MCF 10A (cell line): ENCODE results near the gene SYT15. TPM values are rescaled to one million over a fixed set of nuclear protein-coding genes. Genes with fewer than 3 reads are reported as not detected.

Experiments
- BruUV-seq: library from RNA; stranded (reverse); fragments of 400-500 nt; replicated peaks from 2 replicates; lab custom pipeline; 2021; lab: Mats Ljungman, UMichigan
- CTCF ChIA-PET: fragments of 300-600 bp; sonication (Branson Sonifier 250); formaldehyde crosslinking; extraction: SDS; loops from one replicate; lab custom pipeline; 2021; ENCODE audit warnings: antibody characterized with exemption, inconsistent platforms; lab: Yijun Ruan, JAX
- POLR2A ChIA-PET: fragments of 300-600, 350-650 bp; sonication (Branson Sonifier 250); formaldehyde crosslinking; extraction: SDS; loops from one replicate; lab custom pipeline; 2020; ENCODE audit warnings: antibody characterized with exemption, inconsistent platforms; lab: Yijun Ruan, JAX
- DNase-seq: peaks from one replicate; pipeline ENCODE4 v3.0.0-alpha.2; 2018; ENCODE audit not compliant: unreplicated experiment
- H3K27ac Mint-ChIP-seq: one replicate; pipeline ENCODE4 v1.8.0; 2022; ENCODE audit warnings: mild to moderate bottlenecking, low read depth, mixed read lengths; ENCODE audit not compliant: unreplicated experiment
- H3K27me3 Mint-ChIP-seq: one replicate; pipeline ENCODE4 v1.8.0; 2022; ENCODE audit warnings: mixed read lengths; ENCODE audit not compliant: insufficient read depth, unreplicated experiment
- H3K36me3 Mint-ChIP-seq: one replicate; pipeline ENCODE4 v1.8.0; 2022; ENCODE audit warnings: mild to moderate bottlenecking, moderate library complexity, mixed read lengths; ENCODE audit not compliant: insufficient read depth, unreplicated experiment
- H3K4me1 Mint-ChIP-seq: one replicate; pipeline ENCODE4 v1.8.0; 2022; ENCODE audit warnings: mixed read lengths; ENCODE audit not compliant: insufficient read depth, unreplicated experiment
- H3K4me3 Mint-ChIP-seq: one replicate; pipeline ENCODE4 v1.8.0; 2022; ENCODE audit warnings: mild to moderate bottlenecking, moderate library complexity, mixed read lengths; ENCODE audit not compliant: unreplicated experiment
- H3K9me3 Mint-ChIP-seq: one replicate; pipeline ENCODE4 v1.8.0; 2022; ENCODE audit warnings: mixed read lengths; ENCODE audit not compliant: unreplicated experiment
- intact Hi-C: fragments of 100-400 bp; cut with micrococcal nuclease; formaldehyde crosslinking; loops from 2 replicates; pipeline ENCODE4 v1.14.1; 2022
- total RNA-seq: library from RNA; stranded (reverse); gene quantifications from 2 replicates; pipeline ENCODE4 v1.2.3, GENCODE V29; 2022
- TF ChIP-seq, protein P1 (sequence below): fragments of 200-600 bp; IDR thresholded peaks from one replicate; pipeline ENCODE4 v1.8.0; 2022; ENCODE audit warnings: antibody characterized with exemption, mild to moderate bottlenecking; ENCODE audit not compliant: unreplicated experiment

Gene SYT15
- total RNA-seq, 1 experiment from 2014 or later = 0.84 TPM

DNA sequence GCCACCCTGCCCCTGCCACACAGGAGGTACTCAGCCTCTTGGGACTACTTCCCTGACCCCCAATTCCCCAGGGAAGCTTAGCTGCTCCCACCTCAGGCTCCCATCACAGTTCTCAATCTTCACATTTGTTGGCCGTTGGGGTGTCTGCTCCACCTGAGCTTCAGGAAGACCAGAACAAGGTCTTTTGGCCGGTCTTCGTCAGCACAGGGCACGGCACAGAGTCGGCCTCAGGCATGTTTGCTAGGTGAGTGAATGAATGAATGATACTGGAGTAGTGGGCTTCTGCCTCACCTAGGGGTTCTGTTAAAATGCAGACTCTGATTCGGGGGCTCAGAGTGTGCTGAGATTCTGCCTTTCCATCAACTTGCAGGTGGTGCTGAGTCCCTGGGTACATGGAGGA lies 42.8 kb upstream of the SYT15 start:
- no peaks in the 10 kb centered on the region for H3K9me3 Mint-ChIP-seq
- DNase-seq = no peak
- no peaks in the 10 kb centered on the region for H3K4me1 Mint-ChIP-seq
- intact Hi-C loops = no loop called here
- TF ChIP-seq, protein P1, sequence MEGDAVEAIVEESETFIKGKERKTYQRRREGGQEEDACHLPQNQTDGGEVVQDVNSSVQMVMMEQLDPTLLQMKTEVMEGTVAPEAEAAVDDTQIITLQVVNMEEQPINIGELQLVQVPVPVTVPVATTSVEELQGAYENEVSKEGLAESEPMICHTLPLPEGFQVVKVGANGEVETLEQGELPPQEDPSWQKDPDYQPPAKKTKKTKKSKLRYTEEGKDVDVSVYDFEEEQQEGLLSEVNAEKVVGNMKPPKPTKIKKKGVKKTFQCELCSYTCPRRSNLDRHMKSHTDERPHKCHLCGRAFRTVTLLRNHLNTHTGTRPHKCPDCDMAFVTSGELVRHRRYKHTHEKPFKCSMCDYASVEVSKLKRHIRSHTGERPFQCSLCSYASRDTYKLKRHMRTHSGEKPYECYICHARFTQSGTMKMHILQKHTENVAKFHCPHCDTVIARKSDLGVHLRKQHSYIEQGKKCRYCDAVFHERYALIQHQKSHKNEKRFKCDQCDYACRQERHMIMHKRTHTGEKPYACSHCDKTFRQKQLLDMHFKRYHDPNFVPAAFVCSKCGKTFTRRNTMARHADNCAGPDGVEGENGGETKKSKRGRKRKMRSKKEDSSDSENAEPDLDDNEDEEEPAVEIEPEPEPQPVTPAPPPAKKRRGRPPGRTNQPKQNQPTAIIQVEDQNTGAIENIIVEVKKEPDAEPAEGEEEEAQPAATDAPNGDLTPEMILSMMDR = no peak
- no peak overlapping the region for H3K27ac Mint-ChIP-seq
- no peaks in the 10 kb centered on the region for H3K36me3 Mint-ChIP-seq
- POLR2A ChIA-PET = no interaction called here
- H3K4me3 Mint-ChIP-seq = no peak overlapping the region
- CTCF ChIA-PET = no interaction called here
- no peaks in the 10 kb centered on the region for H3K27me3 Mint-ChIP-seq
- BruUV-seq = no TSS peak

GRCh38 chr10:46536781-46537180 lies 42.1 kb upstream of the SYT15 start:
- TF ChIP-seq, protein P1 = no peak
- intact Hi-C loops = no loop called here
- POLR2A ChIA-PET = no interaction called here
- no peak overlapping the region for H3K27ac Mint-ChIP-seq
- H3K36me3 Mint-ChIP-seq = no peaks in the 10 kb centered on the region
- H3K4me1 Mint-ChIP-seq = no peaks in the 10 kb centered on the region
- no TSS peak for BruUV-seq
- no peak for DNase-seq
- CTCF ChIA-PET = no interaction called here
- H3K4me3 Mint-ChIP-seq = no peak overlapping the region
- H3K27me3 Mint-ChIP-seq = no peaks in the 10 kb centered on the region
- no peaks in the 10 kb centered on the region for H3K9me3 Mint-ChIP-seq

DNA sequence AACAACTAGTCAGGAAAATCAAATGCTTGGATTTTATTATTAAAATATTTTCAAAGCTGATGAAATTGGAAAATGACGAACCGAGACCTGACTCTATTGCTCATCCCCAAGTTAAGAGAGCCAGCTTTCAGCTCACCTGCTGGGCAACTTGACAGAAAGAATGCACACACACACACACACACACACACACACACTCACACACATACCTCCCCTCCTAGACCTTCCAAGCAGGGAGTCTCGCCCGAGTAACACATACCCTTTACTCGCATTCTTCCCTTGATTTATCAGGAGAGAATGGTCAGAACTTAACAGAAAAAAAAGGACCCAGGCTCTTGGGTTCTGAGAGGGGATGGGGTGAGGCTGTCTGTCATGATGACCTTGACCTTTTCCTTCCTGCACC lies 41.6 kb upstream of the SYT15 start:
- no TSS peak for BruUV-seq
- Mint-ChIP-seq H3K4me1 (no peaks in the 10 kb centered on the region), H3K27ac (no peak overlapping the region), H3K4me3 (no peak overlapping the region), H3K36me3 (no peaks in the 10 kb centered on the region), H3K9me3 (no peaks in the 10 kb centered on the region), H3K27me3 (no peaks in the 10 kb centered on the region)
- ChIA-PET POLR2A (interaction anchor here (0.7 kb wide), 1 partner anchor 9 kb away, joined by 3 read pairs; no protein-coding TSS in a partner anchor), CTCF (interaction anchor here (0.7 kb wide), 1 partner anchor 14 kb away, joined by 4 read pairs; no protein-coding TSS in a partner anchor)
- no peak for DNase-seq
- intact Hi-C loops = no loop called here
- TF ChIP-seq, protein P1 = no peak

DNA sequence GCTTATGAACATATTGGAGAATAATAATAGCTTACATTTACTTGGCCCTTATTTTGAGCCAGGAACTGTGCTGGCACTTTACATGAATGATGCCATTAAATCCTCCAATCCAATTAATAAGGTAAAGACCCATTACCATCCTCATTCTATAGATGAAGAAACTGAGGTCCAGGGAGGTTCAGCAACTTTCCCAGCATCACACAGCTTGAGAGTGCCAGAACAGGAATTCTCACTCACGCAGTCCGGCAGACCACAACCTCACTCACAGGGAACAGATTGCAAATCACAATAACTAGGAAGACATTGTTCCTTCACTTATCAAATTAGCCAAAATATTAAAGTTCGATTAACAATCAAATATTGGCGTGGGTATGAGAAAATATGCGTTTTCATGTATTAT lies 40.8 kb upstream of the SYT15 start:
- no peaks in the 10 kb centered on the region for H3K9me3 Mint-ChIP-seq
- intact Hi-C loops = no loop called here
- H3K4me3 Mint-ChIP-seq = no peak overlapping the region
- no peak overlapping the region for H3K27ac Mint-ChIP-seq
- DNase-seq = no peak
- TF ChIP-seq, protein P1 = no peak
- H3K27me3 Mint-ChIP-seq = peaks cover 7% of the 10 kb centered on the region
- no peaks in the 10 kb centered on the region for H3K36me3 Mint-ChIP-seq
- no peaks in the 10 kb centered on the region for H3K4me1 Mint-ChIP-seq
- ChIA-PET CTCF (interaction anchor here (0.5 to 0.9 kb wide), 2 partner anchors 27 to 1073 kb away, joined by 3 to 4 read pairs; no protein-coding TSS in a partner anchor), POLR2A (interaction anchor here (0.7 to 1.5 kb wide), 2 partner anchors 9 to 14 kb away, joined by 3 to 7 read pairs; no protein-coding TSS in a partner anchor)
- BruUV-seq = no TSS peak
